ENCODE measurements around the gene TBC1D19.
"Not testable (repeated sequence)": the region's sequence is repeated elsewhere in the genome, so short reads cannot be mapped to it uniquely, and the experiment has no call there.

TBC1D19 gene

DNA sequence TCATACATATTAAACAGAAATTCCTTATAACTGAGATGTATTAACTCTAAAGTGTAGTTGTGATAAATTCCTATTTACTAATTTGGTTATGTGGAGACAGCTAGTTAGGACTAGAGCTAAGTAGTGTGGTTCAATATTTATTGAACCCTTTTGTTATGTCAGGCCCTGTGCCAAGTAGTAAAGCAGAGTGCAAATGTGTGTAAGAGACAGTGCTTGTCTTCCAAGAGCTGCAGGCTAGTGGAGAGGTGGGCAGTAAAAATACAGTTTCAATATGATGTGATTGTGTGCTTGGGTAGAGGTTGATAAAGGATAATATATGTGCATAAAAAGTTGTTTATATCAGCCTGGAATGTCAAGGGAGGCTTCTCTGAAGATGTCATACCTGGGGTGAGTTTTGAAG is 80.0 kb downstream of the TBC1D19 start:
- TF ChIP-seq, protein P1, sequence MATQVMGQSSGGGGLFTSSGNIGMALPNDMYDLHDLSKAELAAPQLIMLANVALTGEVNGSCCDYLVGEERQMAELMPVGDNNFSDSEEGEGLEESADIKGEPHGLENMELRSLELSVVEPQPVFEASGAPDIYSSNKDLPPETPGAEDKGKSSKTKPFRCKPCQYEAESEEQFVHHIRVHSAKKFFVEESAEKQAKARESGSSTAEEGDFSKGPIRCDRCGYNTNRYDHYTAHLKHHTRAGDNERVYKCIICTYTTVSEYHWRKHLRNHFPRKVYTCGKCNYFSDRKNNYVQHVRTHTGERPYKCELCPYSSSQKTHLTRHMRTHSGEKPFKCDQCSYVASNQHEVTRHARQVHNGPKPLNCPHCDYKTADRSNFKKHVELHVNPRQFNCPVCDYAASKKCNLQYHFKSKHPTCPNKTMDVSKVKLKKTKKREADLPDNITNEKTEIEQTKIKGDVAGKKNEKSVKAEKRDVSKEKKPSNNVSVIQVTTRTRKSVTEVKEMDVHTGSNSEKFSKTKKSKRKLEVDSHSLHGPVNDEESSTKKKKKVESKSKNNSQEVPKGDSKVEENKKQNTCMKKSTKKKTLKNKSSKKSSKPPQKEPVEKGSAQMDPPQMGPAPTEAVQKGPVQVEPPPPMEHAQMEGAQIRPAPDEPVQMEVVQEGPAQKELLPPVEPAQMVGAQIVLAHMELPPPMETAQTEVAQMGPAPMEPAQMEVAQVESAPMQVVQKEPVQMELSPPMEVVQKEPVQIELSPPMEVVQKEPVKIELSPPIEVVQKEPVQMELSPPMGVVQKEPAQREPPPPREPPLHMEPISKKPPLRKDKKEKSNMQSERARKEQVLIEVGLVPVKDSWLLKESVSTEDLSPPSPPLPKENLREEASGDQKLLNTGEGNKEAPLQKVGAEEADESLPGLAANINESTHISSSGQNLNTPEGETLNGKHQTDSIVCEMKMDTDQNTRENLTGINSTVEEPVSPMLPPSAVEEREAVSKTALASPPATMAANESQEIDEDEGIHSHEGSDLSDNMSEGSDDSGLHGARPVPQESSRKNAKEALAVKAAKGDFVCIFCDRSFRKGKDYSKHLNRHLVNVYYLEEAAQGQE (IDR thresholded peaks at IDR 0.05; ENCODE audit: insufficient replicate concordance, low read depth) = no peak
- TF ChIP-seq SPI1 (IDR thresholded peaks at IDR 0.05; ENCODE audit: borderline replicate concordance, low read depth) (no peak), GABPA (IDR thresholded peaks at IDR 0.05; ENCODE audit: low read depth) (no peak), POLR2AphosphoS5 (IDR thresholded peaks at IDR 0.05; ENCODE audit: low read depth) (no peak)
- TF ChIP-seq, protein P2, sequence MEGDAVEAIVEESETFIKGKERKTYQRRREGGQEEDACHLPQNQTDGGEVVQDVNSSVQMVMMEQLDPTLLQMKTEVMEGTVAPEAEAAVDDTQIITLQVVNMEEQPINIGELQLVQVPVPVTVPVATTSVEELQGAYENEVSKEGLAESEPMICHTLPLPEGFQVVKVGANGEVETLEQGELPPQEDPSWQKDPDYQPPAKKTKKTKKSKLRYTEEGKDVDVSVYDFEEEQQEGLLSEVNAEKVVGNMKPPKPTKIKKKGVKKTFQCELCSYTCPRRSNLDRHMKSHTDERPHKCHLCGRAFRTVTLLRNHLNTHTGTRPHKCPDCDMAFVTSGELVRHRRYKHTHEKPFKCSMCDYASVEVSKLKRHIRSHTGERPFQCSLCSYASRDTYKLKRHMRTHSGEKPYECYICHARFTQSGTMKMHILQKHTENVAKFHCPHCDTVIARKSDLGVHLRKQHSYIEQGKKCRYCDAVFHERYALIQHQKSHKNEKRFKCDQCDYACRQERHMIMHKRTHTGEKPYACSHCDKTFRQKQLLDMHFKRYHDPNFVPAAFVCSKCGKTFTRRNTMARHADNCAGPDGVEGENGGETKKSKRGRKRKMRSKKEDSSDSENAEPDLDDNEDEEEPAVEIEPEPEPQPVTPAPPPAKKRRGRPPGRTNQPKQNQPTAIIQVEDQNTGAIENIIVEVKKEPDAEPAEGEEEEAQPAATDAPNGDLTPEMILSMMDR (IDR thresholded peaks at IDR 0.05; ENCODE audit: insufficient read depth, low read length) = no peak
- no peak for DNase-seq (ENCODE audit: low read depth in 1 of 2, low spot score in 1 of 2)
- Histone ChIP-seq H3K27me3 (ENCODE audit: insufficient read depth, poor library complexity, severe bottlenecking) (no peaks in the 10 kb centered on the region), H3K4me3 (replicated peaks; ENCODE audit: insufficient read depth, low read length) (no peak overlapping the region), H3K27ac (replicated peaks) (no peak overlapping the region)

DNA sequence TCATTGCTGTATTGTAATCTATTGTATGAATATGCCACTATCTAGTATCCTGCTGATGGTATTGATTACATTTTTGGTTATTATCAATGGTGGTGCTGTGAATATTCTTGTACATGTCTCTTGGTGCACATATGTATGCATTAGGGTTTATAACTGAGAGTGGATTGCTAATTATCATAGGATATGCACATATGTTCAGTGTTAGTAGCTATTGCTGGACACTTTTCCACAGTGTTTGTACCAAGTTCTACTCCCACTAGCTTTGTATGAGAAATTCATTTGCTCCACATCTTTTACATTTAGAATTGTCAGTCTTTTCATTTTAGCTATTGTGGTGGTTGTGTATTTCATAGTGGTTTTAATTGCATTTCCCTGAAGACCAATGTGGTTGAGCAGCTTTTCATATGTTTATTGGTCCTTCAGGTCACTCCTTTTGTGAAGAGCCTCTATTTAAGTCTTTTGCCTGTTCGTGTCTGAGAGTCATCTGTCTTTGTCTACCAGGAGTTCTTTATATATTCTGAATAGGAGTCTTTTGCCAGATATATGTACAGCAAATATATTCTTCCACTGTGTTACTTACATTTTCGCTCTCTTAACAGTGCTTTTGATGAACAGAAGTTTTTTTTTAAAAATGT is 87.1 kb downstream of the TBC1D19 start:
- no peak for DNase-seq (ENCODE audit: low read depth in 1 of 2, low spot score in 1 of 2)
- Histone ChIP-seq H3K27me3 (ENCODE audit: insufficient read depth, poor library complexity, severe bottlenecking) (no peaks in the 10 kb centered on the region), H3K4me3 (replicated peaks; ENCODE audit: insufficient read depth, low read length) (no peak overlapping the region), H3K27ac (replicated peaks) (no peak overlapping the region)
- TF ChIP-seq, protein P2 (IDR thresholded peaks at IDR 0.05; ENCODE audit: insufficient read depth, low read length) = no peak
- no peak for TF ChIP-seq GABPA (IDR thresholded peaks at IDR 0.05; ENCODE audit: low read depth)
- TF ChIP-seq, protein P1 (IDR thresholded peaks at IDR 0.05; ENCODE audit: insufficient replicate concordance, low read depth) = no peak

DNA sequence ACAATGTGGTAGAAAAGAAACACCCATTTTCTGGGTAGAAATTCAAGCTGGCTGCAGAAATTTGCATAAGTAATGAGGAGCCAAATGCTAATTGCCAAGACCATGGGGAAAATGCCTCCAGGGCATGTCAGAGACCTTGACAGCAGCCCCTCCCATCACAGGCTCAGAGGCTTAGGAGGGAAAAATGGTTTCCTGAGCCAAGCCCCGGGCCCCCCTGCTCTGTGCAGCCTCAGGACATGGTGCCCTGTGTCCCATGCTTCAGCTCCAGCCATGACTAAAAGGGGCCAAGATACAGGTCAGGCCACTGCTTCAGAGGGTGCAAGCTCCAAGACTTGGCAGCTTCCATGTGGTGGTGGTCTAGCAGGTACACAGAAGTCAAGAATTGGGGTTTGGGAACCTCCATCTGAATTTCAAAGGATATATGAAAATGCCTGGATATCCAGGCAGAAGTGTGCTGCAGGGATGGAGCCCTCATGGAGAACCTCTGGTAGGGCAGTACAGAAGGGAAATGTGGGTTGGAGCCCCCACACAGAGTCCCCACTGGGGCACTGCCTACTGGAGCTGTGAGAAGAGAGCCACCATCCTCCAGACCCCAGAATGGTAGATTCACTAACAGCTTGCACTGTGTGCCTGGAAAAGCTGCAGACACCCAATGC is 95.3 kb downstream of the TBC1D19 start:
- DNase-seq (ENCODE audit: low read depth in 1 of 2, low spot score in 1 of 2); H3K27me3 ChIP-seq (ENCODE audit: insufficient read depth, poor library complexity, severe bottlenecking); H3K27ac ChIP-seq (replicated peaks); H3K4me3 ChIP-seq (replicated peaks; ENCODE audit: insufficient read depth, low read length): not testable (repeated sequence)

DNA sequence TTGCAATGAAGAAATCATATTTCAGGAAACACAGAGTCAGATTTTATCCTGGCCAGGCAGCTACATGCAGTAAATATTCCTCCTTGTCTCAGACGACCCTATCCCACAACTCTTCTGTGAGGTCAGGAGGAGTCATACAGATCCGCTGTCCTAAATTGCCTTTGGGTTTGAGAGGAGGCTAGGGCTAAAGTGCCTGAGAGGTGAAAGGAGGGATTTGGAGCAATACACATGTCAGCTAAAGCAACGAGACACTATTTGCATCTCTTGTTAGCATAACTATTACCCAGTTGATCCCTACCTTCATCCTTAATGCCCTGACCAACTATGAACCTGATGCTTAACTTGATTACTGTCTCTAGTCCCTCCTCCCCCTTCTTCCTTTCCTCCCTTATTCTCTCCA is 98.6 kb downstream of the TBC1D19 start:
- Histone ChIP-seq H3K4me3 (replicated peaks; ENCODE audit: insufficient read depth, low read length) (no peak overlapping the region), H3K27ac (replicated peaks) (no peak overlapping the region), H3K27me3 (ENCODE audit: insufficient read depth, poor library complexity, severe bottlenecking) (no peaks in the 10 kb centered on the region)
- TF ChIP-seq, protein P1 (IDR thresholded peaks at IDR 0.05; ENCODE audit: insufficient replicate concordance, low read depth) = no peak
- no peak for TF ChIP-seq GABPA (IDR thresholded peaks at IDR 0.05; ENCODE audit: low read depth)
- TF ChIP-seq SPI1 (IDR thresholded peaks at IDR 0.05; ENCODE audit: borderline replicate concordance, low read depth) = no peak
- TF ChIP-seq POLR2AphosphoS5 (IDR thresholded peaks at IDR 0.05; ENCODE audit: low read depth) = no peak
- TF ChIP-seq, protein P2 (IDR thresholded peaks at IDR 0.05; ENCODE audit: insufficient read depth, low read length) = no peak
- DNase-seq (ENCODE audit: low read depth in 1 of 2, low spot score in 1 of 2) = no peak
